Right kidney (tissue), 1 donor: ENCODE data around the gene ZBTB20.

ENCODE experiments used
- DNase-seq: peaks from one replicate; pipeline ENCODE4 v3.0.0-alpha.2; 2016

ZBTB20 gene

GRCh38 chr3:114284644-114285043 lies 862.4 kb downstream of the ZBTB20 start:
- DNase-seq = no peak
